ENCODE results near the gene FTO. TPM values are rescaled to one million over a fixed set of nuclear protein-coding genes. Genes with fewer than 3 reads are reported as not detected.
"Not testable (repeated sequence)": the region's sequence is repeated elsewhere in the genome, so short reads cannot be mapped to it uniquely, and the experiment has no call there.

FTO gene
- total RNA-seq = 40.1 TPM

- DNase-seq (ENCODE audit: low read depth in 2 of 3, low spot score in 2 of 3) = peak; percentile 91 to 98 (median 98)
Observed at GRCh38 chr16:53703590-53704444, at the start of gene FTO, which contains the start of gene RPGRIP1L. FTO (plus strand) TSS chr16:53704156. RPGRIP1L (minus strand) TSS chr16:53703859; CDS start chr16:53700723, 3,136 bp downstream.

GRCh38 chr16:53654946-53655345 lies 49.0 kb upstream of the FTO start:
- DNase-seq (ENCODE audit: low read depth in 2 of 3, low spot score in 2 of 3) = no peak

GRCh38 chr16:53662072-53662471 lies 41.9 kb upstream of the FTO start:
- no peak for DNase-seq (ENCODE audit: low read depth in 2 of 3, low spot score in 2 of 3)

GRCh38 chr16:53664724-53665345 lies 39.1 kb upstream of the FTO start:
- DNase-seq (ENCODE audit: low read depth in 2 of 3, low spot score in 2 of 3) = no peak

- no peak for DNase-seq (ENCODE audit: low read depth in 2 of 3, low spot score in 2 of 3)
Observed at GRCh38 chr16:53666786-53667415, 37.1 kb upstream of the FTO start.

GRCh38 chr16:53668869-53669268 lies 35.1 kb upstream of the FTO start:
- no peak for DNase-seq (ENCODE audit: low read depth in 2 of 3, low spot score in 2 of 3)

GRCh38 chr16:53672461-53672860 lies 31.5 kb upstream of the FTO start:
- no peak for DNase-seq (ENCODE audit: low read depth in 2 of 3, low spot score in 2 of 3)

GRCh38 chr16:53673189-53673588 lies 30.8 kb upstream of the FTO start:
- DNase-seq (ENCODE audit: low read depth in 2 of 3, low spot score in 2 of 3) = no peak

- DNase-seq (ENCODE audit: low read depth in 2 of 3, low spot score in 2 of 3) = no peak
Observed at GRCh38 chr16:53678155-53678554, 25.8 kb upstream of the FTO start.

GRCh38 chr16:53678756-53679343 lies 25.1 kb upstream of the FTO start:
- DNase-seq (ENCODE audit: low read depth in 2 of 3, low spot score in 2 of 3) = no peak

- DNase-seq (ENCODE audit: low read depth in 2 of 3, low spot score in 2 of 3) = no peak
Observed at GRCh38 chr16:53680756-53681155, 23.2 kb upstream of the FTO start.

GRCh38 chr16:53681354-53681753 lies 22.6 kb upstream of the FTO start:
- DNase-seq (ENCODE audit: low read depth in 2 of 3, low spot score in 2 of 3) = no peak

GRCh38 chr16:53685334-53685733 lies 18.6 kb upstream of the FTO start:
- DNase-seq (ENCODE audit: low read depth in 2 of 3, low spot score in 2 of 3) = not testable (repeated sequence)

GRCh38 chr16:53686710-53687109 lies 17.2 kb upstream of the FTO start:
- DNase-seq (ENCODE audit: low read depth in 2 of 3, low spot score in 2 of 3) = no peak

GRCh38 chr16:53689636-53690035 lies 14.3 kb upstream of the FTO start:
- DNase-seq (ENCODE audit: low read depth in 2 of 3, low spot score in 2 of 3) = no peak

- DNase-seq (ENCODE audit: low read depth in 2 of 3, low spot score in 2 of 3) = no peak
Observed at GRCh38 chr16:53690771-53691170, 13.2 kb upstream of the FTO start.

GRCh38 chr16:53692146-53692545 lies 11.8 kb upstream of the FTO start:
- DNase-seq (ENCODE audit: low read depth in 2 of 3, low spot score in 2 of 3) = no peak

GRCh38 chr16:53693320-53693719 lies 10.6 kb upstream of the FTO start:
- DNase-seq (ENCODE audit: low read depth in 2 of 3, low spot score in 2 of 3) = no peak

GRCh38 chr16:53695070-53695469 lies 8.9 kb upstream of the FTO start:
- DNase-seq (ENCODE audit: low read depth in 2 of 3, low spot score in 2 of 3) = no peak

GRCh38 chr16:53698271-53698670 lies 5.7 kb upstream of the FTO start:
- DNase-seq (ENCODE audit: low read depth in 2 of 3, low spot score in 2 of 3) = not testable (repeated sequence)

GRCh38 chr16:53704445-53704813 lies 473 bp downstream of the FTO start:
- no peak for DNase-seq (ENCODE audit: low read depth in 2 of 3, low spot score in 2 of 3)

Measured in hematopoietic multipotent progenitor cell (in vitro differentiated cells).